Nephron progenitor cell (in vitro differentiated cells): Measurements from ENCODE around the gene ABCC8.

Experiments
- DNase-seq: peaks from one replicate; pipeline ENCODE4 v3.0.0; 2021
- H3K27ac Mint-ChIP-seq: 2 replicates; pipeline ENCODE4 v1.8.0; 2021; ENCODE audit warnings: mild to moderate bottlenecking, moderate library complexity, mixed read lengths
- H3K27me3 Mint-ChIP-seq: 2 replicates; pipeline ENCODE4 v1.8.0; 2021; ENCODE audit warnings: mild to moderate bottlenecking, low read depth, mixed read lengths; ENCODE audit not compliant: poor library complexity
- H3K36me3 Mint-ChIP-seq: 2 replicates; pipeline ENCODE4 v1.8.0; 2021; ENCODE audit warnings: low read depth, mixed read lengths
- H3K4me1 Mint-ChIP-seq: 2 replicates; pipeline ENCODE4 v1.8.0; 2021; ENCODE audit warnings: mixed read lengths
- H3K4me3 Mint-ChIP-seq: 2 replicates; pipeline ENCODE4 v1.8.0; 2021; ENCODE audit warnings: mild to moderate bottlenecking, moderate library complexity, mixed read lengths
- H3K9me3 Mint-ChIP-seq: 2 replicates; pipeline ENCODE4 v1.8.0; 2021; ENCODE audit warnings: mild to moderate bottlenecking, moderate library complexity, mixed read lengths
- TF ChIP-seq, protein P1 (sequence below): fragments of 200-600 bp; sonication (generic); IDR thresholded peaks from 2 replicates; pipeline ENCODE4 v1.5.0; 2021; ENCODE audit warnings: antibody characterized with exemption

ABCC8 gene

DNA sequence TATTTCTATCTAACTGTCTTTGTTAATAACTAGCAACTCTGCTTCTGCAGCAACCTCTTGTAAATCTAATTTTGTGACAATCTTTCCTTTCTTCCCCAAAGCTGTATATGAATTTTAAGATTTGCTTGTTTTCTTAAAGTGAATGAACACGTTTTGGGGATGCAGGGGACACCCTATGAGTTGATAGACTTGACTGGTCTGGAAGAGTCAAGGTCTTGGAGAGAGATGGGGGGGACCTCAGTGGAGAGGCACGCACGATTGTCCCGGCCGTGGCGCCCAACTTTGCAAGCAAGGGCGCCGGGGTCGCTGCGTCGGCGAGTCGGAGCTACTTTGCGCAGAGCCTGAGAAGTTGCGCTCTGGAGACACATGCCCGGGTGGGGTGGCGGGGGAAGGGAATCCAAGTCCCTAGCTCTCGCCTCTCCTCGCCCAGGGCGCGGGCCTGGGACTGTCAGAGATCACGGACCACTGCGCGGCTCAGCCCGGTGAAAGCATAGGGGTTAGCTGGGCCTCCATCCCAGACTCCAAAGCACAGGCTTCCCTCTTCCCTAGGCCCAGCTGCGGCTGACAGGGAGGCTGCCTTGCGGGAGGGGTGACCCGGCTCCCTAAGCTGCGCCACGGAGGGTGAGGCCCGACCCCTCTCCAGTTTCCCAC lies 854 bp downstream of the ABCC8 start:
- peak; percentile 52 for DNase-seq
- Mint-ChIP-seq H3K27me3 (peaks cover 73% of the 10 kb centered on the region), H3K27ac (no peak overlapping the region), H3K4me1 (peaks cover 37% of the 10 kb centered on the region), H3K36me3 (no peaks in the 10 kb centered on the region), H3K9me3 (no peaks in the 10 kb centered on the region), H3K4me3 (peak overlapping the region; percentile 86)
- TF ChIP-seq, protein P1, sequence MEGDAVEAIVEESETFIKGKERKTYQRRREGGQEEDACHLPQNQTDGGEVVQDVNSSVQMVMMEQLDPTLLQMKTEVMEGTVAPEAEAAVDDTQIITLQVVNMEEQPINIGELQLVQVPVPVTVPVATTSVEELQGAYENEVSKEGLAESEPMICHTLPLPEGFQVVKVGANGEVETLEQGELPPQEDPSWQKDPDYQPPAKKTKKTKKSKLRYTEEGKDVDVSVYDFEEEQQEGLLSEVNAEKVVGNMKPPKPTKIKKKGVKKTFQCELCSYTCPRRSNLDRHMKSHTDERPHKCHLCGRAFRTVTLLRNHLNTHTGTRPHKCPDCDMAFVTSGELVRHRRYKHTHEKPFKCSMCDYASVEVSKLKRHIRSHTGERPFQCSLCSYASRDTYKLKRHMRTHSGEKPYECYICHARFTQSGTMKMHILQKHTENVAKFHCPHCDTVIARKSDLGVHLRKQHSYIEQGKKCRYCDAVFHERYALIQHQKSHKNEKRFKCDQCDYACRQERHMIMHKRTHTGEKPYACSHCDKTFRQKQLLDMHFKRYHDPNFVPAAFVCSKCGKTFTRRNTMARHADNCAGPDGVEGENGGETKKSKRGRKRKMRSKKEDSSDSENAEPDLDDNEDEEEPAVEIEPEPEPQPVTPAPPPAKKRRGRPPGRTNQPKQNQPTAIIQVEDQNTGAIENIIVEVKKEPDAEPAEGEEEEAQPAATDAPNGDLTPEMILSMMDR = no peak

DNA sequence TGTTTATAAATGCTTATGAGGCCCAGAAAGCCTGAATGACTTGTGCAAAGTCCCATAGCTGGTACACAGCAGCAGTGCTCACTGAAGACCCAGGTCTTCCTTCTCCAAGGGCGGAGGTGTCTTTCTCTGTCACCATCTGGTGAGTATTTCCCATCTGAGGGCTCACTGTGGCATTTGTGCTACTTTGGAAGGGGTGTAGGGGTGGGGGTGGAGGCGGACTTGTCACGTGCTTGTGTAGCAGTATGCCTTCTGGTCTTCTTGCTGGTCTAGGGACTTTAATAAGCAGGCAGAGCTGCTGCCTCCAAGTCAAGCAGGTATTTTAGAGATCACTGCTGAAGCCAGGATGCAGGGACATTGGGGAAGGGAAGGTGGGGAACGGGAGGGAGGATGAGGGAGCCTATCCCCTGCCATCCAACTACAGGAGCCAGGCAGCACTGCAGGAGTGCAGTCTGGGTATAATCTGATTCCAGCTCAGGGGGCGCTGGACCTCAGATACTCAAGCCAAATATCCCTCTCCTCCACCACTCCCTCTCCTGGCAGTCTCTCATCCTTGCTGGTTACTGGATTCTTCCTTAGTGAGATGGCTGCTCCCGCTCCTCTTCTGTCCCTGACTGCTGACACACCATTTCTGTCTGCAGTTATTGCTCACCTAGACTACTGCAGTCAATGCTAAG lies 3.4 kb downstream of the ABCC8 start:
- peak; percentile 58 for DNase-seq
- Mint-ChIP-seq H3K4me3 (no peak overlapping the region), H3K9me3 (no peaks in the 10 kb centered on the region), H3K27me3 (peaks cover 59% of the 10 kb centered on the region), H3K4me1 (peaks cover 25% of the 10 kb centered on the region), H3K36me3 (no peaks in the 10 kb centered on the region), H3K27ac (no peak overlapping the region)
- TF ChIP-seq, protein P1 = peak; percentile 50

DNA sequence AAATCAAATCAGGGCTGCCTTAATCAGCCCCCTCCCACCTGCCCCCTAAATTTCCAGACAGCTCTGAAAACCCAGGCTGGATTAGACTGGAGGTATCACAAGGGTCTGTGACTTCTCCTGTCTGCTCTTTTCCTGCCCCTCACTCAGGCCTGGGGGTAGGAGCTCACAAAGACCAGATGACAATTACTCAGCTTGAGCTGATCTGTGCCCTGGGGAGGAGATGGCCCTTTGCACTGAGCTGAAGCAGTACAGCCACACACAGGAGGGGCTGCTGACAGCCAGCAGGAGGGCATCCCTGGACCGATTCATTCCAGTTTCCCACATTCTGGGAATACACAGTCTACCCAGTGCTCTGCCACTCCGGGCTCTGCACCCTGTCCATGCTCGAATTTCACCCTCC lies 4.2 kb downstream of the ABCC8 start:
- peaks cover 25% of the 10 kb centered on the region for H3K4me1 Mint-ChIP-seq
- no peak overlapping the region for H3K27ac Mint-ChIP-seq
- TF ChIP-seq, protein P1 = no peak
- H3K9me3 Mint-ChIP-seq = no peaks in the 10 kb centered on the region
- H3K27me3 Mint-ChIP-seq = peaks cover 52% of the 10 kb centered on the region
- DNase-seq = no peak
- H3K36me3 Mint-ChIP-seq = no peaks in the 10 kb centered on the region
- H3K4me3 Mint-ChIP-seq = no peak overlapping the region

DNA sequence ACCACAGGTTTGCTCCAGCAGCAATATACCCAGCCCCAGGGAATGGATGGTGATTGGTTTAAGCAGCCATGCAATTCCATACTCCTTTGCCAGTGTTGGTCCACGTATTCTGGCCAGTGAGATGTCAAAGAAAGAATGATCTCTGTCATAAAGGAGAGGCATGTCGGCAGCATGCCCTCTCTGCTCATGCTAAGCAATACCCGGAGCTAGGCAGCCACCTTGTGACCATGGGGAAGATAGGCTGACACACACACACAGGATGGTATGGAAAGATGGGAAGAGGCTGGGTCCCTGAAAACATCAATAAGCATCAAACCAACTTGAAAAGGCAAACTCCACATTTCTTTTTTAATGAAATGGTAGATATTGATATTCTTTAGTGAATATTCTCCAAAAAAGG lies 5.1 kb downstream of the ABCC8 start:
- DNase-seq = no peak
- Mint-ChIP-seq H3K27ac (no peak overlapping the region), H3K4me1 (peaks cover 25% of the 10 kb centered on the region), H3K27me3 (peaks cover 46% of the 10 kb centered on the region), H3K4me3 (no peak overlapping the region), H3K36me3 (no peaks in the 10 kb centered on the region), H3K9me3 (no peaks in the 10 kb centered on the region)
- TF ChIP-seq, protein P1 = no peak

GRCh38 chr11:17469998-17470397 lies 6.6 kb downstream of the ABCC8 start:
- DNase-seq = no peak
- Mint-ChIP-seq H3K36me3 (no peaks in the 10 kb centered on the region), H3K27me3 (peaks cover 31% of the 10 kb centered on the region), H3K4me1 (peaks cover 16% of the 10 kb centered on the region), H3K9me3 (no peaks in the 10 kb centered on the region), H3K4me3 (no peak overlapping the region), H3K27ac (no peak overlapping the region)
- TF ChIP-seq, protein P1 = no peak

DNA sequence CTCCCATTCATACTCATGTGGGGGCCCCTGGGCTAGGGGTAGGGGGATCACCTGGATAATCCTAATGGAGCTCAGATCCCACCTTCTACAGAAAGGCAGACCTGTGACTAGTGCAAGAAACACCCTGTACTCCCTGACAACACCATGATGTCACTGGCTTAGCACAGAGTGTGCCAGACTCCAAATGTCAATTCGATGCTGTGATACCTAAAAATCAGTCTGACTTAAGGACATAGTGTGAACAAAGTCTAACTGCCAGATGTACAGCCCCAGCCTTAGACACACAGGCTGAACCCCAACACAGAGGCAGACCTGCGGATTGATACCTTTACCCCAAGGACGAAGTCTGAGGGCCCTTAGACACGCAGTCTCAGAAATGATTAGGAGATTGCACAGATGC lies 8.5 kb downstream of the ABCC8 start:
- H3K4me3 Mint-ChIP-seq = no peak overlapping the region
- H3K4me1 Mint-ChIP-seq = peaks cover 3% of the 10 kb centered on the region
- TF ChIP-seq, protein P1 = no peak
- no peaks in the 10 kb centered on the region for H3K36me3 Mint-ChIP-seq
- H3K9me3 Mint-ChIP-seq = no peaks in the 10 kb centered on the region
- peaks cover 13% of the 10 kb centered on the region for H3K27me3 Mint-ChIP-seq
- no peak overlapping the region for H3K27ac Mint-ChIP-seq
- DNase-seq = no peak
